GM12892 (cell line): ENCODE results near the gene ARHGAP35.

Experiments
- POLR2A ChIP-seq: IDR thresholded peaks from 2 replicates; pipeline ENCODE4 v1.6.1; 2011; ENCODE audit warnings: low read depth, low read length, control low read depth
- POLR2AphosphoS5 ChIP-seq: IDR thresholded peaks from 2 replicates; pipeline ENCODE4 v1.6.1; 2011; ENCODE audit warnings: low read depth, low read length, control low read depth
- TAF1 ChIP-seq: IDR thresholded peaks from 2 replicates; pipeline ENCODE4 v1.6.1; 2011; ENCODE audit warnings: low read depth, mild to moderate bottlenecking, control low read depth, low read length, borderline replicate concordance

DNA sequence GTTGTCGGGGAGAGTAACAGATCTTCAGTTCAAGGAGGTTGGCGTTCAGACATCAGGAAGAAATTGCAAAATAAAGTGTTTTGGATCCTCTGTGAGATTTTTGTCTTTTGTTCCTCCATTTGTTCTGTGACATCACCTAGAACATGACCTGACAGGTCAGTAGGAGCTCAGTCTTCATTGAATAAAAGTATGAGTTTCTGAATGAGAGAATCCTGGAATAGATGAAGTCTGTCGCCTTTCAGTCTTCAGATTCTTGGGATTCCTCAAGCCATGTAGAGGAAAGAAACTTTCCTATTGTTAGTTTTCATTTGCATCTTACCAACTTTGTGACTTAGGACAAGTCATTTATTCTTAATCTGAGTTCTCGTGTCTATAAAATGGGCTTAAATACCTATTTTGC is 14.4 kb downstream of the ARHGAP35 start:
- TF ChIP-seq POLR2A (no peak), POLR2AphosphoS5 (no peak), TAF1 (no peak)
